ENCODE data around the gene SLC4A4. TPM values are rescaled to one million over a fixed set of nuclear protein-coding genes. Genes with fewer than 3 reads are reported as not detected.

Gene SLC4A4
- total RNA-seq, 4 donors from 2014 or later, result 6.6 to 26.8 (median 25.3) TPM

DNA sequence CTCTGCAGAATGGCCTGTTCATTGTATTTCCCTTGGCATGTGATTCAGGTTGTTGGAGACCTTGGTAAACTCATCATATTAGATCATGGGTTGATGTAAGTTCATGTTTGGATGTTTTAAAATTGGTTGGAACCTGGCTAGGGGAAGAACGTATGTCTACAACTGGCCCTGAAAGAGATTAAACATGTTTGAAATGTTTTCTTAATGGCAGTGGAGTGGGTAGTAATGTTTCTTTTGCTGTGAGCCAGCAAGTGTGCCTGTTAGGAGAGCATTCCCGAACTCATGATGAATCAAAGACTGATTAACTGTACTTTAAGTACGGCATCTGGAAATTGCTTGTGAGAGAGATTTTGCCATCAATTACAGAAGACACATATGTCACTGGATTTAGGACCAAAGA, 44.5 kb upstream of the SLC4A4 start:
- Histone ChIP-seq H3K36me3 (no peaks in the 10 kb centered on the region), H3K27me3 (no peaks in the 10 kb centered on the region), H3K9me3 (no peaks in the 10 kb centered on the region), H3K4me3 (no peak overlapping the region), H3K27ac (no peak overlapping the region), H3K4me1 (no peaks in the 10 kb centered on the region)
- no peak for DNase-seq
- TF ChIP-seq, protein P1, sequence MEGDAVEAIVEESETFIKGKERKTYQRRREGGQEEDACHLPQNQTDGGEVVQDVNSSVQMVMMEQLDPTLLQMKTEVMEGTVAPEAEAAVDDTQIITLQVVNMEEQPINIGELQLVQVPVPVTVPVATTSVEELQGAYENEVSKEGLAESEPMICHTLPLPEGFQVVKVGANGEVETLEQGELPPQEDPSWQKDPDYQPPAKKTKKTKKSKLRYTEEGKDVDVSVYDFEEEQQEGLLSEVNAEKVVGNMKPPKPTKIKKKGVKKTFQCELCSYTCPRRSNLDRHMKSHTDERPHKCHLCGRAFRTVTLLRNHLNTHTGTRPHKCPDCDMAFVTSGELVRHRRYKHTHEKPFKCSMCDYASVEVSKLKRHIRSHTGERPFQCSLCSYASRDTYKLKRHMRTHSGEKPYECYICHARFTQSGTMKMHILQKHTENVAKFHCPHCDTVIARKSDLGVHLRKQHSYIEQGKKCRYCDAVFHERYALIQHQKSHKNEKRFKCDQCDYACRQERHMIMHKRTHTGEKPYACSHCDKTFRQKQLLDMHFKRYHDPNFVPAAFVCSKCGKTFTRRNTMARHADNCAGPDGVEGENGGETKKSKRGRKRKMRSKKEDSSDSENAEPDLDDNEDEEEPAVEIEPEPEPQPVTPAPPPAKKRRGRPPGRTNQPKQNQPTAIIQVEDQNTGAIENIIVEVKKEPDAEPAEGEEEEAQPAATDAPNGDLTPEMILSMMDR (IDR thresholded peaks at IDR 0.05), result no peak
- TF ChIP-seq POLR2A (IDR thresholded peaks at IDR 0.05), result no peak

DNA sequence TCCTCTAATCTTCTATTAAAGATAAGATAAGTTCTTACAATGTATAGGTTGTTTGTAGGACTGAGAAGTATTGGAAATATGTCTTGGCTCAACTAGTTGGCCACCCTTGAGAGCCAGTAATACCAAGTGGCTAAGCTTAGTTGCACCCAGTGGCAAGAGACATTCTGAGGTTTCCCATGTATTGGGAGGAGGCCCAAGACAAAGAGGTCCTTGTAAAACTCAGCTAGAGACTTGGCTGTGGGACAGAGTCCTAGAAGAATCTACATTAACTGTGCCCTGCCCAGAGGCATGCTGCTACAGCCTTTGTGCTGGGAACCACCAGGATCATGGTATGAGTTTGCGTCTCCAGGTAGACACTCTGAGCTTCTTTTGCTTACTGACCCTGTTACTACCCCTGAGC, 41.9 kb upstream of the SLC4A4 start:
- Histone ChIP-seq H3K4me3 (no peak overlapping the region), H3K9me3 (no peaks in the 10 kb centered on the region), H3K27me3 (no peaks in the 10 kb centered on the region), H3K36me3 (no peaks in the 10 kb centered on the region), H3K4me1 (no peaks in the 10 kb centered on the region), H3K27ac (no peak overlapping the region)
- DNase-seq, result no peak
- TF ChIP-seq, protein P1 (IDR thresholded peaks at IDR 0.05), result no peak
- no peak for TF ChIP-seq POLR2A (IDR thresholded peaks at IDR 0.05)

DNA sequence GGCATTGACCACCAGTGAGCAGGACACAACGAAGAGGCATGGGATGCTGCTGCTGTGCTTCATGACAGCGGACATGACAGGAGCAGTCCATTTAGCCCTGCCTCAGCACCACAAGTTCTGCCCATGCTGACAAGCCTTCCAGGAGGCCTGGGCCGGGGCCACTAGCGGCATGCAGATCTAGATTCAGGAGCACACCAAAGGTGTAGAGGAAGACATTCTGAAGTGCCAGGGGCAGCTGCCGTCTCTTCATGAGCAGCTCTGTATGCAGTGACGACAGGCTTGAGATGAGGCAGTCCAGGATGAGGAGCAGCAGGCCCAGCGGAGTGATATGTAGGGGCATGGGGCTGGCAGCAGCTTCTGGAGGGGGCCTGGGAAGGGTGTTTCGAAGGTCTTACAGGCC, 38.5 kb upstream of the SLC4A4 start:
- Histone ChIP-seq H3K27ac (peak overlapping the region in 1 of 4 donors; percentile 30), H3K4me3 (no peak overlapping the region), H3K4me1 (peaks cover 0 to 8% (median 0%) of the 10 kb centered on the region in 4 donors), H3K9me3 (no peaks in the 10 kb centered on the region), H3K27me3 (no peaks in the 10 kb centered on the region), H3K36me3 (no peaks in the 10 kb centered on the region)
- DNase-seq, result no peak
- TF ChIP-seq POLR2A (IDR thresholded peaks at IDR 0.05), result no peak
- TF ChIP-seq, protein P1 (IDR thresholded peaks at IDR 0.05), result no peak

DNA sequence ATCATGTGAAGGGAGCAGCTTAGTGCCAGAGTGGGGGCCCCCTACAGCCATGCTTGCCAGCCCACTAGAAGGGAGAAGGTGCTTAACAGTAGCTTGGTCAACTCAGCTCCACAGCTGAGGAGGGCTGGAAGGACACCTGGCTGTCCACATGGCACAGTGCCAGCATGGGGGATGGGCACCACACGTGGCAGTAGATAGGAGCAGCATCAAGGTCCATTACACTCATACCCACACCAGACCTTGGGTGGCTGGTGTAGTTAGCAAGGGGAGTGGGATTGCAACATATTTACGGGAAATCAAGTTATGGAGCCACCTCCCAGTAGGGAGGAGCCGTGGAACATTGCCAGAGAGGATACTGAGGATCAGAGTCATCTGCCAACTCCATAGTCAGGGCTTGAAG, 37.9 kb upstream of the SLC4A4 start:
- H3K27ac ChIP-seq, result peak overlapping the region in 1 of 4 donors; percentile 30
- H3K4me3 ChIP-seq, result no peak overlapping the region
- no peaks in the 10 kb centered on the region for H3K27me3 ChIP-seq
- DNase-seq, result peak in 2 of 3 donors; percentile 86 to 89
- peaks cover 0 to 13% (median 0%) of the 10 kb centered on the region in 4 donors for H3K4me1 ChIP-seq
- TF ChIP-seq POLR2A (IDR thresholded peaks at IDR 0.05), result no peak
- TF ChIP-seq, protein P1 (IDR thresholded peaks at IDR 0.05), result no peak
- H3K9me3 ChIP-seq, result no peaks in the 10 kb centered on the region
- no peaks in the 10 kb centered on the region for H3K36me3 ChIP-seq

DNA sequence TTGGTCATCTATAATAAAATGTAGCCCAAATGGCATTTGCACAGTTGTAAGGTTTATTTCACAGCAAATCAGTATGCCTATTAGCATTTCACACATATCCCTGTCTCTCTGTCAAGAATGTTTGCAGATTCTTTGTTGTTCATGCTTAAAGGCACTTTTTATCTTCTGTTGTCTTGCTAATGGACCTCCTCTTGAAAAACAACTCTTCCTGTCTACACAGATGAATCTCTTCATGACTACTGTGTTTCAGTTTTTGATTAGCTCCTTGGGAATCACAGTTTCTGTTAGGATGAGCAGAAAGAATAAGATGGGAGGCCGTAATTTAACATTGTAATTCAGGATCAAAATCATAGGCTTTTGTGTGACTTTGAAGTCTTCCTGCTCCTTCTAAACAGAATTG, 35.5 kb upstream of the SLC4A4 start:
- H3K27ac ChIP-seq, result no peak overlapping the region
- DNase-seq, result no peak
- peaks cover 0 to 14% (median 2%) of the 10 kb centered on the region in 4 donors for H3K4me1 ChIP-seq
- H3K9me3 ChIP-seq, result no peaks in the 10 kb centered on the region
- no peaks in the 10 kb centered on the region for H3K36me3 ChIP-seq
- no peaks in the 10 kb centered on the region for H3K27me3 ChIP-seq
- no peak overlapping the region for H3K4me3 ChIP-seq
- TF ChIP-seq, protein P1 (IDR thresholded peaks at IDR 0.05), result no peak
- TF ChIP-seq POLR2A (IDR thresholded peaks at IDR 0.05), result no peak

DNA sequence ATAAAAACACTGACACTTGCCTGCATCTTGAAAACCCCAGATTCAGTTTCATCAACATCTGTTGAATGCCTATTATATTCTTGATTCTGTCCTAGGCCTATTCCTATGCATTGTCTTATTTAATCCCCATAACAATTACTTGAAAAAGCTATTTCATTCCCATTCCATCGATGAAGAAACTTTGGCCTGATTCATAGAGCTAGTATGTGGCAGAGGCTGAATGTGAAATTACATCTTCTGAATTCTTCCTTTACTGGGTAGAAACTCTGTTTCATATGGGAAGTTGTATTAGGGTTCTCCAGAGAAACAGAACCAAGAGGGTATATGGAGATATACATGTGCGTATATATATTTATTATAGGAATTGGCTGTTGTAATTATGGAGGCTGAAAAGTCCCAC, 35.0 kb upstream of the SLC4A4 start:
- Histone ChIP-seq H3K9me3 (no peaks in the 10 kb centered on the region), H3K27ac (peak overlapping the region in 2 of 4 donors; percentile 27 to 75), H3K27me3 (no peaks in the 10 kb centered on the region), H3K4me1 (peaks cover 0 to 14% (median 2%) of the 10 kb centered on the region in 4 donors), H3K4me3 (no peak overlapping the region), H3K36me3 (no peaks in the 10 kb centered on the region)
- no peak for TF ChIP-seq POLR2A (IDR thresholded peaks at IDR 0.05)
- TF ChIP-seq, protein P1 (IDR thresholded peaks at IDR 0.05), result no peak
- no peak for DNase-seq

Measured in Peyer's patch (tissue), 4 donors.